IMR-90 (cell line): ENCODE measurements around the gene GCNA. TPM values are rescaled to one million over a fixed set of nuclear protein-coding genes. Genes with fewer than 3 reads are reported as not detected.

Experiments
- ATAC-seq: fragments of 200-7000 bp; cut with Tn5 transposase; 2 replicates; pipeline ENCODE4 v1.9.1; 2020; ENCODE audit warnings: low read depth, mild to moderate bottlenecking, moderate library complexity
- BruUV-seq: library from RNA; stranded (reverse); fragments of 400-500 nt; replicated peaks from 2 replicates; lab custom pipeline; 2021; lab: Mats Ljungman, UMichigan
- CTCF ChIA-PET: fragments of 300-600 bp; formaldehyde crosslinking; extraction: SDS; loops from one replicate; lab custom pipeline; 2021; ENCODE audit warnings: antibody characterized with exemption; lab: Yijun Ruan, JAX
- POLR2A ChIA-PET: fragments of 300-600 bp; sonication (Branson Sonifier 250); formaldehyde crosslinking; loops from one replicate; lab custom pipeline; 2022; ENCODE audit warnings: antibody characterized with exemption; ENCODE audit not compliant: unreplicated experiment; lab: Charles Lee
- DNase-seq: peaks from one replicate; pipeline ENCODE4 v3.0.0; 2013
- H2AFZ ChIP-seq: replicated peaks from 2 replicates; pipeline ENCODE3; 2013; ENCODE audit warnings: low read length, mild to moderate bottlenecking; ENCODE audit not compliant: poor library complexity
- H2AK5ac ChIP-seq: 2 replicates; pipeline ENCODE4 v1.6.1; 2013; ENCODE audit warnings: low read depth, low read length, inconsistent platforms
- H2AK9ac ChIP-seq: replicated peaks from 2 replicates; pipeline ENCODE3; 2013; ENCODE audit warnings: mild to moderate bottlenecking, low read depth, low read length, moderate library complexity; ENCODE audit not compliant: poor library complexity
- H2BK120ac ChIP-seq: 2 replicates; pipeline ENCODE4 v1.6.1; 2013; ENCODE audit warnings: low read depth, low read length, inconsistent platforms
- H2BK15ac ChIP-seq: 3 replicates; pipeline ENCODE4 v1.6.1; 2013; ENCODE audit warnings: low read depth, low read length, inconsistent platforms
- H2BK20ac ChIP-seq: 2 replicates; pipeline ENCODE4 v1.6.1; 2013; ENCODE audit warnings: low read depth, mild to moderate bottlenecking, inconsistent platforms, low read length, moderate library complexity
- H2BK5ac ChIP-seq: 2 replicates; pipeline ENCODE4 v1.6.1; 2013; ENCODE audit warnings: mild to moderate bottlenecking, low read depth, low read length, inconsistent platforms; ENCODE audit not compliant: poor library complexity, severe bottlenecking
- H3K14ac ChIP-seq: replicated peaks from 2 replicates; pipeline ENCODE4 v1.6.1; 2013; ENCODE audit warnings: low read depth, low read length, inconsistent platforms
- H3K18ac ChIP-seq: 2 replicates; pipeline ENCODE4 v1.6.1; 2013; ENCODE audit warnings: low read depth, low read length, control low read depth
- H3K23ac ChIP-seq: 2 replicates; pipeline ENCODE4 v1.6.1; 2013; ENCODE audit warnings: low read depth, low read length, inconsistent platforms
- H3K27ac ChIP-seq: 2 replicates; pipeline ENCODE4 v1.5.1; 2013; ENCODE audit warnings: mild to moderate bottlenecking, control low read depth, low read length; ENCODE audit not compliant: insufficient read depth
- H3K27me3 ChIP-seq: 2 replicates; pipeline ENCODE4 v1.6.1; 2013; ENCODE audit warnings: low read length; ENCODE audit not compliant: control insufficient read depth, insufficient read depth
- H3K36me3 ChIP-seq: 2 replicates; pipeline ENCODE4 v1.6.1; 2013; ENCODE audit warnings: low read length, mixed read lengths; ENCODE audit not compliant: control insufficient read depth, insufficient read depth
- H3K4ac ChIP-seq: 2 replicates; pipeline ENCODE4 v1.6.1; 2013; ENCODE audit warnings: low read depth, low read length, inconsistent platforms
- H3K4me1 ChIP-seq: 2 replicates; pipeline ENCODE4 v1.6.1; 2013; ENCODE audit warnings: low read length, mixed read lengths; ENCODE audit not compliant: control insufficient read depth, insufficient read depth
- H3K4me2 ChIP-seq: 2 replicates; pipeline ENCODE4 v1.6.1; 2013; ENCODE audit warnings: low read depth, mild to moderate bottlenecking, control low read depth, low read length, moderate library complexity
- H3K4me3 ChIP-seq: 2 replicates; pipeline ENCODE4 v1.5.1; 2013; ENCODE audit warnings: low read depth, mild to moderate bottlenecking, control low read depth, low read length, moderate library complexity; ENCODE audit not compliant: insufficient read depth
- H3K56ac ChIP-seq: 2 replicates; pipeline ENCODE4 v1.6.1; 2013; ENCODE audit warnings: low read length, inconsistent platforms; ENCODE audit not compliant: insufficient read depth; ENCODE audit errors: extremely low read depth
- H3K79me1 ChIP-seq, 2 experiments: 2 replicates each; pipeline ENCODE4 v1.6.1; 2013; ENCODE audit warnings: low read length in 2 of 2, inconsistent platforms in 1 of 2, low read depth in 1 of 2
- H3K9ac ChIP-seq: 2 replicates; pipeline ENCODE4 v1.6.1; 2013; ENCODE audit warnings: low read depth, low read length, control low read depth
- H3K9me1 ChIP-seq: 2 replicates; pipeline ENCODE4 v1.6.1; 2013; ENCODE audit warnings: low read length, inconsistent platforms; ENCODE audit not compliant: insufficient read depth
- H3K9me3 ChIP-seq: 2 replicates; pipeline ENCODE4 v1.6.1; 2013; ENCODE audit warnings: low read length; ENCODE audit not compliant: control insufficient read depth, insufficient read depth
- H4K20me1 ChIP-seq: 2 replicates; pipeline ENCODE4 v1.6.1; 2013; ENCODE audit warnings: low read length, inconsistent platforms; ENCODE audit not compliant: insufficient read depth
- H4K5ac ChIP-seq: 2 replicates; pipeline ENCODE4 v1.6.1; 2013; ENCODE audit warnings: mild to moderate bottlenecking, low read depth, low read length, control low read depth
- H4K8ac ChIP-seq, 2 experiments: 2 replicates each; pipeline ENCODE4 v1.6.1; 2013; ENCODE audit warnings: low read depth in 2 of 2, low read length in 2 of 2, control low read depth in 1 of 2, inconsistent platforms in 1 of 2
- H4K91ac ChIP-seq: 2 replicates; pipeline ENCODE4 v1.6.1; 2013; ENCODE audit warnings: low read depth, low read length, inconsistent platforms; ENCODE audit not compliant: insufficient read depth
- CHD1 ChIP-seq: IDR thresholded peaks from 2 replicates; pipeline ENCODE4 v1.6.1; 2012; ENCODE audit warnings: low read depth, low read length, improper control_type of control experiment
- FOS ChIP-seq: fragments of 150-350 bp; IDR thresholded peaks from 2 replicates; pipeline ENCODE4 v1.6.1; 2016; ENCODE audit warnings: low read depth, low read length
- MXI1 ChIP-seq: IDR thresholded peaks from 2 replicates; pipeline ENCODE4 v1.6.1; 2012; ENCODE audit warnings: low read depth, mild to moderate bottlenecking, low read length, moderate library complexity, borderline replicate concordance
- POLR2A ChIP-seq: IDR thresholded peaks from 2 replicates; pipeline ENCODE4 v1.6.1; 2012; ENCODE audit warnings: mild to moderate bottlenecking, low read depth, low read length
- RCOR1 ChIP-seq: IDR thresholded peaks from 2 replicates; pipeline ENCODE4 v1.6.1; 2012; ENCODE audit warnings: mild to moderate bottlenecking, low read length, improper control_type of control experiment; ENCODE audit not compliant: insufficient replicate concordance
- WGBS, 2 experiments: methylation state at CpG; one replicate each; pipeline versions ENCODE4 v1.1.5 to v1.1.7; 2013; ENCODE audit warnings: missing lambda C conversion rate in 2 of 2; ENCODE audit not compliant: insufficient read length in 1 of 2; ENCODE audit errors: extremely low coverage in 2 of 2; 5-methylcytosine and 5-hydroxymethylcytosine counted together
- dilution Hi-C: fragments of 300-500 bp; cut with HindIII; formaldehyde crosslinking; loops from one replicate; pipeline ENCODE4 v1.14.3; 2018; ENCODE audit warnings: low sequenced_read_pairs; ENCODE audit not compliant: unreplicated experiment
- in situ Hi-C: fragments of 300-500 bp; cut with MboI; formaldehyde crosslinking; loops from 3 replicates; pipeline ENCODE4 v1.14.3; 2019; ENCODE audit warnings: low sequenced_read_pairs, inconsistent platforms, mixed read lengths
- intact Hi-C: fragments of 100-400 bp; cut with micrococcal nuclease; formaldehyde crosslinking; loops from 2 replicates; pipeline ENCODE4 v1.10.0; 2022
- polyA plus RNA-seq, 3 experiments: library from polyadenylated mRNA; depleted of rRNA; stranded (reverse); fragments of >200 nt; gene quantifications; 2 replicates each; pipeline ENCODE4 v1.2.3, GENCODE V29; 2012; ENCODE audit warnings: low replicate concordance in 1 of 3
- total RNA-seq: library from RNA; depleted of rRNA; stranded (reverse); fragments of >200 nt; gene quantifications from 2 replicates; pipeline ENCODE4 v1.2.3, GENCODE V29; 2012
- TF ChIP-seq, protein P1 (sequence below): fragments of 150-350 bp; IDR thresholded peaks from 2 replicates; pipeline ENCODE4 v1.6.1; 2017; ENCODE audit warnings: mild to moderate bottlenecking, antibody characterized with exemption, low read length, low read depth

Gene GCNA
- total and polyA plus RNA-seq, 2 of the 4 experiments (the other 2 are of a cell fraction): 0.90 to 1.3 TPM

GRCh38 chrX:71637848-71638247 lies 59.6 kb downstream of the GCNA start:
- ATAC-seq (peak; percentile 71), DNase-seq (peak; percentile 70)
- H4K8ac ChIP-seq: no peak overlapping the region
- no peak overlapping the region for H3K23ac ChIP-seq
- no CpG with 5 or more reads among the region's 4 CpGs for WGBS, 2 experiments
- H3K4me3 ChIP-seq: peak overlapping the region; percentile 7; the same call in 1 of the 2 replicates
- no peak overlapping the region for H2AK5ac ChIP-seq
- H3K14ac ChIP-seq: no peak overlapping the region
- H3K18ac ChIP-seq: no peak overlapping the region
- H2BK5ac ChIP-seq: no peak overlapping the region
- no peak overlapping the region for H3K27ac ChIP-seq
- H2AFZ ChIP-seq: peak overlapping the region; percentile 44
- H4K5ac ChIP-seq: no peak overlapping the region
- CTCF ChIA-PET: no interaction called here
- no peak overlapping the region for H3K9ac ChIP-seq
- BruUV-seq: no TSS peak
- in situ Hi-C loops (loop anchor here (25.0 kb wide), 1 partner anchor 876 kb away; no protein-coding TSS in a partner anchor), dilution Hi-C loops (no loop called here), intact Hi-C loops (no loop called here)
- peaks cover 1% of the 10 kb centered on the region; the same call in 1 of the 2 replicates for H3K27me3 ChIP-seq
- POLR2A ChIA-PET: no interaction called here
- H4K20me1 ChIP-seq: no peaks in the 10 kb centered on the region
- H3K9me1 ChIP-seq: no peaks in the 10 kb centered on the region
- no peak overlapping the region for H3K56ac ChIP-seq
- no peak overlapping the region for H2BK120ac ChIP-seq
- H2AK9ac ChIP-seq: no peak overlapping the region
- H3K36me3 ChIP-seq: no peaks in the 10 kb centered on the region
- no peak overlapping the region; the same call in 1 of the 2 replicates for H3K4ac ChIP-seq
- H4K91ac ChIP-seq: no peak overlapping the region
- no peak overlapping the region for H2BK15ac ChIP-seq
- peak overlapping the region; percentile 21; the same call in 1 of the 2 replicates for H3K4me2 ChIP-seq
- TF ChIP-seq CHD1 (no peak), MXI1 (peak; percentile 62; the same call in 1 of the 2 replicates), FOS (no peak), POLR2A (no peak), RCOR1 (no peak)
- TF ChIP-seq, protein P1, sequence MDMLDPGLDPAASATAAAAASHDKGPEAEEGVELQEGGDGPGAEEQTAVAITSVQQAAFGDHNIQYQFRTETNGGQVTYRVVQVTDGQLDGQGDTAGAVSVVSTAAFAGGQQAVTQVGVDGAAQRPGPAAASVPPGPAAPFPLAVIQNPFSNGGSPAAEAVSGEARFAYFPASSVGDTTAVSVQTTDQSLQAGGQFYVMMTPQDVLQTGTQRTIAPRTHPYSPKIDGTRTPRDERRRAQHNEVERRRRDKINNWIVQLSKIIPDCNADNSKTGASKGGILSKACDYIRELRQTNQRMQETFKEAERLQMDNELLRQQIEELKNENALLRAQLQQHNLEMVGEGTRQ: no peak
- H3K79me1 ChIP-seq: no peaks in the 10 kb centered on the region
- no peak overlapping the region for H2BK20ac ChIP-seq
- H3K9me3 ChIP-seq: no peaks in the 10 kb centered on the region
- H3K4me1 ChIP-seq: no peaks in the 10 kb centered on the region
